HepG2 (cell line): ENCODE results near the gene BTG2. TPM values are rescaled to one million over a fixed set of nuclear protein-coding genes. Genes with fewer than 3 reads are reported as not detected.

Experiments used
- AKNA ChIP-seq: sonication (generic); formaldehyde crosslinking; IDR thresholded peaks from 2 replicates; pipeline ENCODE4 v1.4.0; 2020; ENCODE audit warnings: missing genetic modification reagents, borderline replicate concordance
- ARID2 ChIP-seq: sonication (generic); formaldehyde crosslinking; IDR thresholded peaks from 2 replicates; pipeline ENCODE4 v1.8.1; 2022; ENCODE audit warnings: mild to moderate bottlenecking, missing genetic modification reagents, borderline replicate concordance
- DR1 ChIP-seq: sonication (generic); formaldehyde crosslinking; IDR thresholded peaks from 2 replicates; pipeline ENCODE4 v1.8.0; 2021; ENCODE audit warnings: mild to moderate bottlenecking, missing genetic modification reagents, inconsistent platforms
- E2F5 ChIP-seq: sonication (generic); formaldehyde crosslinking; conservative IDR thresholded peaks from 2 replicates; pipeline ENCODE4 v1.4.0; 2020; ENCODE audit warnings: missing genetic modification reagents
- FOXK1 ChIP-seq: sonication (generic); formaldehyde crosslinking; IDR thresholded peaks from 2 replicates; pipeline ENCODE4 v1.4.0; 2020; ENCODE audit warnings: low read depth, missing genetic modification reagents, borderline replicate concordance
- FOXK2 ChIP-seq: fragments of 450-650 bp; IDR thresholded peaks from 2 replicates; pipeline ENCODE4 v1.6.1; 2016
- FOXP1 ChIP-seq, 2 experiments: fragments of 450-650 bp in 1 of 2; IDR thresholded peaks; 2 replicates each; pipeline ENCODE4 v1.6.1; 2017 to 2018; ENCODE audit warnings: antibody characterized with exemption in 1 of 2
- HDAC2 ChIP-seq: sonication (generic); formaldehyde crosslinking; IDR thresholded peaks from 2 replicates; pipeline ENCODE4 v1.4.0; 2020; ENCODE audit warnings: missing genetic modification reagents
- HIVEP1 ChIP-seq: sonication (generic); formaldehyde crosslinking; IDR thresholded peaks from 2 replicates; pipeline ENCODE4 v1.4.0; 2020; ENCODE audit warnings: mild to moderate bottlenecking, missing genetic modification reagents
- KDM4B ChIP-seq: sonication (generic); formaldehyde crosslinking; IDR thresholded peaks from 2 replicates; pipeline ENCODE4 v1.4.0; 2020; ENCODE audit warnings: missing genetic modification reagents
- NBN ChIP-seq: fragments of 450-650 bp; conservative IDR thresholded peaks from 2 replicates; pipeline ENCODE4 v1.6.1; 2017
- NR2F6 ChIP-seq, 2 experiments: IDR thresholded peaks; 2 replicates each; pipeline ENCODE4 v1.6.1; 2016; ENCODE audit warnings: antibody characterized with exemption in 1 of 2, mild to moderate bottlenecking in 1 of 2
- ONECUT2 ChIP-seq: sonication (generic); formaldehyde crosslinking; IDR thresholded peaks from 2 replicates; pipeline ENCODE4 v1.4.0; 2020; ENCODE audit warnings: missing genetic modification reagents
- PHB2 ChIP-seq: fragments of 450-650 bp; IDR thresholded peaks from 2 replicates; pipeline ENCODE4 v1.6.1; 2018; ENCODE audit not compliant: partially characterized antibody
- RARA ChIP-seq: IDR thresholded peaks from 2 replicates; pipeline ENCODE4 v1.6.1; 2016; ENCODE audit warnings: missing genetic modification reagents, missing compliant biosample characterization
- RXRA ChIP-seq: sonication (generic); formaldehyde crosslinking; IDR thresholded peaks from 2 replicates; pipeline ENCODE4 v1.5.1; 2020; ENCODE audit warnings: missing genetic modification reagents
- TRAFD1 ChIP-seq: sonication (generic); formaldehyde crosslinking; IDR thresholded peaks from 2 replicates; pipeline ENCODE4 v1.5.1; 2020; ENCODE audit warnings: missing genetic modification reagents, mild to moderate bottlenecking, borderline replicate concordance
- XRCC5 ChIP-seq: fragments of 200-400 bp; formaldehyde crosslinking; optimal IDR thresholded peaks from 2 replicates; pipeline ENCODE3; 2017; ENCODE audit warnings: mild to moderate bottlenecking, low read length
- ZNF335 ChIP-seq: sonication (generic); formaldehyde crosslinking; IDR thresholded peaks from 2 replicates; pipeline ENCODE4 v1.4.0; 2020; ENCODE audit warnings: missing genetic modification reagents
- ZNF431 ChIP-seq: sonication (generic); formaldehyde crosslinking; IDR thresholded peaks from 2 replicates; pipeline ENCODE4 v1.9.0; 2022; ENCODE audit warnings: missing genetic modification reagents, low read depth, mild to moderate bottlenecking, borderline replicate concordance
- ZNF44 ChIP-seq: sonication (generic); formaldehyde crosslinking; IDR thresholded peaks from 2 replicates; pipeline ENCODE4 v1.5.1; 2020; ENCODE audit warnings: mild to moderate bottlenecking, missing genetic modification reagents
- ZNF446 ChIP-seq: sonication (generic); formaldehyde crosslinking; IDR thresholded peaks from 2 replicates; pipeline ENCODE4 v1.5.0; 2020; ENCODE audit warnings: mild to moderate bottlenecking, missing genetic modification reagents
- ZNF749 ChIP-seq: sonication (generic); formaldehyde crosslinking; IDR thresholded peaks from 2 replicates; pipeline ENCODE4 v1.8.0; 2022; ENCODE audit warnings: mild to moderate bottlenecking, missing genetic modification reagents, moderate library complexity, borderline replicate concordance
- ZNF773 ChIP-seq: sonication (generic); formaldehyde crosslinking; IDR thresholded peaks from 2 replicates; pipeline ENCODE4 v1.4.0; 2020; ENCODE audit warnings: missing genetic modification reagents, borderline replicate concordance
- ZSCAN21 ChIP-seq: sonication (generic); formaldehyde crosslinking; IDR thresholded peaks from 2 replicates; pipeline ENCODE4 v1.8.0; 2022; ENCODE audit warnings: mild to moderate bottlenecking, missing genetic modification reagents, moderate library complexity, borderline replicate concordance
- polyA plus RNA-seq, 8 experiments: library from polyadenylated mRNA; depleted of rRNA in 3 of 8; stranded (reverse) in 7 of 8; unstranded in 1 of 8; fragments of >200 nt; fragmentation: Illumina TruSeq in 4 of 8; extraction: Trizol in 4 of 8; gene quantifications; 2 replicates each; pipeline versions ENCODE4 v1.2.1 to v1.2.3, GENCODE V29; 2011 to 2016; ENCODE audit warnings: low read depth in 4 of 8, missing spikeins in 1 of 8, mixed read lengths in 1 of 8; ENCODE audit not compliant: insufficient read depth in 1 of 8
- total RNA-seq, 5 experiments: library from RNA; depleted of rRNA; stranded (reverse); fragments of >200 nt; fragmentation: Illumina TruSeq; extraction: Trizol; gene quantifications; 2 replicates each; pipeline ENCODE4 v1.2.3, GENCODE V29; 2016; ENCODE audit warnings: low read depth in 1 of 5

BTG2 gene
- total and polyA plus RNA-seq, 2 of the 13 experiments (the other 11 are each of a cell fraction or from before 2014, with no cell fraction given): 13.6 to 18.3 TPM

GRCh38 chr1:203273206-203273868, 32.0 kb upstream of the BTG2 start (continued):
- TF ChIP-seq AKNA (CRISPR knock-in tag) (no peak), ARID2 (CRISPR knock-in tag) (no peak), FOXK1 (CRISPR knock-in tag) (no peak), ZNF749 (CRISPR knock-in tag) (no peak), ZSCAN21 (CRISPR knock-in tag) (0 out of 2 replicates have a peak, but pooled peaks have one; percentile 37), ZNF431 (CRISPR knock-in tag) (0 out of 2 replicates have a peak, but pooled peaks have one; percentile 21), E2F5 (CRISPR knock-in tag) (no peak), PHB2 (no peak), TRAFD1 (CRISPR knock-in tag) (no peak), ONECUT2 (CRISPR knock-in tag) (no peak), FOXP1 (IDR thresholded peaks at IDR 0.05) (no peak), FOXP1 (CRISPR knock-in tag; IDR thresholded peaks at IDR 0.05) (no peak), NR2F6 (IDR thresholded peaks at IDR 0.05) (no peak), NR2F6 (CRISPR knock-in tag; IDR thresholded peaks at IDR 0.05) (peak; percentile 29; the same call in 1 of the 2 replicates), KDM4B (0 out of 2 replicates have a peak, but pooled peaks have one; percentile 32), XRCC5 (peak; percentile 82), ZNF335 (CRISPR knock-in tag) (no peak), RARA (CRISPR knock-in tag) (0 out of 2 replicates have a peak, but pooled peaks have one; percentile 6), NBN (no peak), ZNF446 (CRISPR knock-in tag) (no peak), ZNF44 (no peak), ZNF773 (no peak), RXRA (CRISPR knock-in tag) (peak; percentile 23; the same call in 1 of the 2 replicates), FOXK2 (no peak), DR1 (no peak), HDAC2 (CRISPR knock-in tag) (peak; percentile 55), HIVEP1 (CRISPR knock-in tag) (no peak)
